ENCODE results near the gene ABHD10. TPM values are rescaled to one million over a fixed set of nuclear protein-coding genes. Genes with fewer than 3 reads are reported as not detected.

The ABHD10 gene
- total RNA-seq = 22.6 and 28.9 TPM in 2 replicates

DNA sequence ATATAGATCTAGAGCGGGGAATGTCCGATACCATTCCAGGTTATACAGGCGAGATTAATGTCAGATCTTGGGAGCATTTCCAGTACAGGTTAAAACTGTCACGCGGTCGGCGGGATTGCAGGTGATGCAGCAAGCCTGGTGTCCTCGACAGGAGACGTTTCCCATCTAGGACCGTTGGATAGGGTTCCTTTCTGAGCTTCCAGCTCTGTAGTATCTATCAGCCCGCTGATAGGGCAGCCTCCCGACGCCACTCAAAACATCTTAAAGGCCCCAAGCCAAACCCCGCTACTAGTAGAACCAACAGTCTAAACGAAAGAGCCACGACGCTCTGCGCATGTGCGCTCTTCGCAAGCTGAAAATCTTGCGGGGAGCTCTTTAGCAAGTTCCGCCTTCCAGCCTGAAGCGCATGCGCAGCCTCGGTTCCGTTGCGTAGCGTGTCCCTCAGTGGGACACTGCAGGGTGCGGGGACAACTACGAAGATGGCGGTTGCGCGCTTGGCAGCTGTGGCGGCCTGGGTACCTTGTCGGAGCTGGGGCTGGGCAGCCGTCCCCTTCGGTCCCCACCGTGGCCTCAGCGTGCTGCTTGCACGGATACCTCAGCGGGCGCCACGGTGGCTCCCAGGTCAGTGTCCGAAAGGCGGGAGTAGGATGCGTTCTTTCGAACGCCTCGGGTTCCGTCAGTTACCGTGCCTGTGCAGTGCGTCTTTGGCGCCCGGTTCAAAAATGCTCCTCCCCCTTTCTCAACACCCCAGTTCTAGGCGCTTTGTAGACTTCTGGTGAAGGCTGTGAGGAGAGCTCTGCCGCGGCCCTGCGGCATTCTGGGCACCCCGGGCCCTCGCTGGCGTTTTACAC is at the start of gene ABHD10:
Gene ABHD10 (plus strand): TSS at position 444 of the 851 bp plus-strand sequence. CDS start 36 bp downstream, at position 480.
- peaks cover 3% of the 10 kb centered on the region for H3K36me3 ChIP-seq (ENCODE audit: control insufficient read depth, insufficient read depth, low read length)
- H3K4me3 ChIP-seq (ENCODE audit: low read depth, low read length) = peak within 1 kb of the TSS; percentile 85
- FAIRE-seq = peak; percentile 96
- TF ChIP-seq, protein P1, sequence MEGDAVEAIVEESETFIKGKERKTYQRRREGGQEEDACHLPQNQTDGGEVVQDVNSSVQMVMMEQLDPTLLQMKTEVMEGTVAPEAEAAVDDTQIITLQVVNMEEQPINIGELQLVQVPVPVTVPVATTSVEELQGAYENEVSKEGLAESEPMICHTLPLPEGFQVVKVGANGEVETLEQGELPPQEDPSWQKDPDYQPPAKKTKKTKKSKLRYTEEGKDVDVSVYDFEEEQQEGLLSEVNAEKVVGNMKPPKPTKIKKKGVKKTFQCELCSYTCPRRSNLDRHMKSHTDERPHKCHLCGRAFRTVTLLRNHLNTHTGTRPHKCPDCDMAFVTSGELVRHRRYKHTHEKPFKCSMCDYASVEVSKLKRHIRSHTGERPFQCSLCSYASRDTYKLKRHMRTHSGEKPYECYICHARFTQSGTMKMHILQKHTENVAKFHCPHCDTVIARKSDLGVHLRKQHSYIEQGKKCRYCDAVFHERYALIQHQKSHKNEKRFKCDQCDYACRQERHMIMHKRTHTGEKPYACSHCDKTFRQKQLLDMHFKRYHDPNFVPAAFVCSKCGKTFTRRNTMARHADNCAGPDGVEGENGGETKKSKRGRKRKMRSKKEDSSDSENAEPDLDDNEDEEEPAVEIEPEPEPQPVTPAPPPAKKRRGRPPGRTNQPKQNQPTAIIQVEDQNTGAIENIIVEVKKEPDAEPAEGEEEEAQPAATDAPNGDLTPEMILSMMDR (IDR thresholded peaks at IDR 0.05; ENCODE audit: insufficient read depth, low read length, severe bottlenecking) = no peak
- H3K27me3 ChIP-seq (ENCODE audit: control insufficient read depth, insufficient read depth, low read length) = no peaks in the 10 kb centered on the region
- DNase-seq (ENCODE audit: low read depth) = peak; percentile 98

DNA sequence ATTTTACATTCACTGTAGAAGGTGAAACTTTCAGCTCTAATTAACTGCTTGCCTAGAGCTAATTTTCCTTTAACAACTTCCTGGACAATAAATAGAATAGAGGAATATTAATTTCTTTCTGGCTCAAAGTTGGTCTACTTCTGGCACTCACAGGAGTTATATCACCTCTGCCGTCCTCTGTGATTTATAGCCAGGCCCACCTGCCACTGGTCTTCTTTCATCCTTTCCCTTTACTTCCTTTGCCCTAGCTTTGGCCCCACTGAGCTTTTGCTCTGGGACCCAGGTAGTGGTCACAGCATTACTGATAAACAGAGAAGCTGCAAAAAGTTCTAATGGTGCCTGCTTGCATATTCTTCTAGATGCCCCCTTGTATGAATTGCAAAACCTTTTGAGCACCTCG is 49.3 kb upstream of the ABHD10 start:
- TF ChIP-seq, protein P1 (IDR thresholded peaks at IDR 0.05; ENCODE audit: insufficient read depth, low read length, severe bottlenecking) = no peak
- H3K36me3 ChIP-seq (ENCODE audit: control insufficient read depth, insufficient read depth, low read length) = peaks cover 11% of the 10 kb centered on the region
- H3K27me3 ChIP-seq (ENCODE audit: control insufficient read depth, insufficient read depth, low read length) = no peaks in the 10 kb centered on the region
- FAIRE-seq = no peak
- H3K4me3 ChIP-seq (ENCODE audit: low read depth, low read length) = no peak overlapping the region
- no peak for DNase-seq (ENCODE audit: low read depth)

DNA sequence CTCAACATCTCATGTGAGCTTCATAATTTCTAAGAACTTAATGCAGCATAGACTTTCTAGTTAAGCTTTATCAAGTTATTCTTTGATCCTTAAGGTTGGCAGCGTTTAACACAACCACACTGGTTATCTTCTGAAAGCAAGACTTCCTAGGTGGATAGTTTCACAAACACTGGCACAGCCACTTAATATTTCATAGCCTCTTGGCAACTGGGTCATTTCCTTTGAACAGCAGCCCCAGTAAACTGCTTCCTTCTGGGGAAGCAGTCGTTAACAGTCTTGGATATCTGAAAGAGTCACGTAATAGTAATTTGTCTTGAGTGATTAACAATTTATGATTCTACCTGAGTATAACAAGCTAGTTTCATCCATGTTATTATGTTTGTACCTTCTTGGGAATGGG is 45.9 kb upstream of the ABHD10 start:
- TF ChIP-seq, protein P1 (IDR thresholded peaks at IDR 0.05; ENCODE audit: insufficient read depth, low read length, severe bottlenecking) = no peak
- peaks cover 9% of the 10 kb centered on the region for H3K36me3 ChIP-seq (ENCODE audit: control insufficient read depth, insufficient read depth, low read length)
- FAIRE-seq (no peak), DNase-seq (ENCODE audit: low read depth) (no peak)
- no peak overlapping the region for H3K4me3 ChIP-seq (ENCODE audit: low read depth, low read length)
- H3K27me3 ChIP-seq (ENCODE audit: control insufficient read depth, insufficient read depth, low read length) = no peaks in the 10 kb centered on the region

DNA sequence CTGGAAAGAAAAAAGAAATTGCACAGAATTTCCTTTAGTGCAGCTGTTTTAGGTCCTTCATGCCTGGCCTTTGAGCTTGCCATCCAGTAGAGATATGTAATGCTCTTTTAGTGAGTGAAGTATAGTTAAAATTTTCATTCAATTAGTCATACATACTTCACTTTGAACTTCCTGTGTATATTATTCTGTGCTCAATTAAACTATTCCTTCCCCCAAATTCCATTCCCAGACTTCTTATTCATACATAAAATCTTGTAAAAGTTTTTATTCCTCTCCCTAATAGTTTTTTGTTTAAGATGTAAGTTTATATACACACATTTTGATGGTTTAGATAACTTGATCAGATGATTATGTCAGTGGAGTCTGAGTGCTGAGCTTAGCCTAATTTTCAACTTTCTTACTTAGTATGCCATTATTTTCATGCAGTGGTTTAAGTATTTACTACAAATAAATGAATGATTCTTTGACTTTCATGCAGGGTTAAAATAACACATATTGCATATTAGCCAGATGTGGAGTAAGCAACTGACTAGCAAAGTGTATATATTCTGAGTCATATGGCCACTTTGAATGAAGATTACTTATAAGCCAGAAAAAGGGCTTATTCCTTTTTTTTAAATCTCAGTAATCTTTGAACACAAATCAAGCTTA is 42.5 kb upstream of the ABHD10 start:
- H3K4me3 ChIP-seq (ENCODE audit: low read depth, low read length) = no peak overlapping the region
- H3K27me3 ChIP-seq (ENCODE audit: control insufficient read depth, insufficient read depth, low read length) = no peaks in the 10 kb centered on the region
- DNase-seq (ENCODE audit: low read depth) (peak; percentile 68), FAIRE-seq (no peak)
- peaks cover 10% of the 10 kb centered on the region for H3K36me3 ChIP-seq (ENCODE audit: control insufficient read depth, insufficient read depth, low read length)
- TF ChIP-seq, protein P1 (IDR thresholded peaks at IDR 0.05; ENCODE audit: insufficient read depth, low read length, severe bottlenecking) = no peak

DNA sequence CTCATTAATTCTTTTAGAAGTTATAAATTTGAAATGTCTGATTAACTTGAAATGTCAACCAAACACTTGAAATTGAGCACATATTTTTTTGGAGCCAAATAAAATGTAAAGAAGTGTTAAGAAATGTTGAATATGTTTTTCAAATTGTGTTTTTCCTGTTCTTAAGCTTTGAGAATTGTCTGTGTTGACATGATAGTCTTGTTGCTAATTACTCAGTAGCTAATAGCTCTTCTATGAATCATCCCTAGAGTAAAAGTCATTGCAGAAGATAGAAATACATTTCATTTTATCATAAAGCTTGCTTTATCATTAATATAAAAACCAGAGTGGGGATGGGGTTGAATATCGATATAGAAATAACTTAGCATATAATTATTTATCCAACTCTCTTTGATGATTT is 41.9 kb upstream of the ABHD10 start:
- FAIRE-seq (no peak), DNase-seq (ENCODE audit: low read depth) (peak; percentile 77)
- no peaks in the 10 kb centered on the region for H3K27me3 ChIP-seq (ENCODE audit: control insufficient read depth, insufficient read depth, low read length)
- peaks cover 9% of the 10 kb centered on the region for H3K36me3 ChIP-seq (ENCODE audit: control insufficient read depth, insufficient read depth, low read length)
- H3K4me3 ChIP-seq (ENCODE audit: low read depth, low read length) = no peak overlapping the region
- TF ChIP-seq, protein P1 (IDR thresholded peaks at IDR 0.05; ENCODE audit: insufficient read depth, low read length, severe bottlenecking) = no peak

Measured in bronchial epithelial cell (primary cell).